Measurements from ENCODE around the gene RNF113A.

GRCh38 chrX:119919835-119920585 lies 48.5 kb upstream of the RNF113A start:
- TF ChIP-seq CTCF (conservative IDR thresholded peaks at IDR 0.05; ENCODE audit: low read length) (no peak), EZH2phosphoT487 (IDR thresholded peaks at IDR 0.05; ENCODE audit: borderline replicate concordance) (no peak)
